NCI-H2196 (cell line): ENCODE data around the gene NUP62CL.

Source experiments
- DNase-seq: peaks from one replicate; lab custom pipeline; 2025; ENCODE audit not compliant: unreplicated experiment; lab: John Stamatoyannopoulos, UW

NUP62CL gene

GRCh38 chrX:107154787-107155620 lies 51.2 kb downstream of the NUP62CL start:
- DNase-seq = peak; percentile 0

GRCh38 chrX:107153005-107153404 lies 53.2 kb downstream of the NUP62CL start:
- no peak for DNase-seq

GRCh38 chrX:107146670-107147069 lies 59.6 kb downstream of the NUP62CL start:
- DNase-seq = no peak

GRCh38 chrX:107135965-107136307 lies 70.3 kb downstream of the NUP62CL start:
- no peak for DNase-seq

GRCh38 chrX:107135049-107135964 lies 70.9 kb downstream of the NUP62CL start:
- DNase-seq = no peak

- no peak for DNase-seq
Observed at GRCh38 chrX:107123750-107124149, 82.5 kb downstream of the NUP62CL start.

GRCh38 chrX:107119283-107119682 lies 87.0 kb downstream of the NUP62CL start:
- no peak for DNase-seq

- peak; percentile 71 for DNase-seq
Observed at GRCh38 chrX:107118322-107119147, 87.7 kb downstream of the NUP62CL start, which contains the start of gene RBM41. Gene RBM41, minus strand, starts transcription at chrX:107118822. Its CDS starts 49 bp downstream, at chrX:107118773.

GRCh38 chrX:107117993-107118321 lies 88.3 kb downstream of the NUP62CL start:
- no peak for DNase-seq

GRCh38 chrX:107107459-107107858 lies 98.8 kb downstream of the NUP62CL start:
- no peak for DNase-seq

- no peak for DNase-seq
Observed at GRCh38 chrX:107102980-107103379, 103.3 kb downstream of the NUP62CL start.

GRCh38 chrX:107076158-107076557 lies 130.1 kb downstream of the NUP62CL start:
- no peak for DNase-seq
